Neural cell (in vitro differentiated cells): ENCODE measurements around the gene ECEL1.

Experiments used
- EP300 ChIP-seq: fragments of 450-650 bp; conservative IDR thresholded peaks from 2 replicates; pipeline ENCODE4 v1.6.1; 2014; ENCODE audit warnings: antibody characterized with exemption, mild to moderate bottlenecking, moderate library complexity; ENCODE audit not compliant: poor library complexity, severe bottlenecking
- EZH2 ChIP-seq: fragments of 200-600, 300-800 bp; shearing (Covaris generic), sonication (generic); IDR thresholded peaks from 2 replicates; pipeline ENCODE4 v1.6.1; 2014; ENCODE audit warnings: antibody characterized with exemption, low read length, borderline replicate concordance, mild to moderate bottlenecking; ENCODE audit not compliant: insufficient read depth, poor library complexity, severe bottlenecking
- MXI1 ChIP-seq: fragments of 450-650 bp; conservative IDR thresholded peaks from 2 replicates; pipeline ENCODE4 v1.6.1; 2014; ENCODE audit warnings: antibody characterized with exemption, mild to moderate bottlenecking; ENCODE audit not compliant: poor library complexity, severe bottlenecking
- POLR2AphosphoS5 ChIP-seq: IDR thresholded peaks from 2 replicates; pipeline ENCODE4 v1.6.1; 2012
- RAD21 ChIP-seq: fragments of 450-650 bp; conservative IDR thresholded peaks from 2 replicates; pipeline ENCODE4 v1.6.1; 2014; ENCODE audit warnings: antibody characterized with exemption, mild to moderate bottlenecking, moderate library complexity
- TAF1 ChIP-seq: IDR thresholded peaks from 2 replicates; pipeline ENCODE4 v1.6.1; 2012; ENCODE audit warnings: low read depth
- TF ChIP-seq, protein P1 (sequence below): fragments of 450-650 bp; IDR thresholded peaks from 2 replicates; pipeline ENCODE4 v1.5.1; 2014; ENCODE audit warnings: antibody characterized with exemption, mild to moderate bottlenecking, moderate library complexity; ENCODE audit not compliant: poor library complexity, severe bottlenecking

GRCh38 chr2:232447638-232448303 is 39.9 kb downstream of the ECEL1 start:
- TF ChIP-seq MXI1 (no peak), EZH2 (no peak), EP300 (no peak), POLR2AphosphoS5 (no peak), TAF1 (no peak), RAD21 (no peak)
- TF ChIP-seq, protein P1, sequence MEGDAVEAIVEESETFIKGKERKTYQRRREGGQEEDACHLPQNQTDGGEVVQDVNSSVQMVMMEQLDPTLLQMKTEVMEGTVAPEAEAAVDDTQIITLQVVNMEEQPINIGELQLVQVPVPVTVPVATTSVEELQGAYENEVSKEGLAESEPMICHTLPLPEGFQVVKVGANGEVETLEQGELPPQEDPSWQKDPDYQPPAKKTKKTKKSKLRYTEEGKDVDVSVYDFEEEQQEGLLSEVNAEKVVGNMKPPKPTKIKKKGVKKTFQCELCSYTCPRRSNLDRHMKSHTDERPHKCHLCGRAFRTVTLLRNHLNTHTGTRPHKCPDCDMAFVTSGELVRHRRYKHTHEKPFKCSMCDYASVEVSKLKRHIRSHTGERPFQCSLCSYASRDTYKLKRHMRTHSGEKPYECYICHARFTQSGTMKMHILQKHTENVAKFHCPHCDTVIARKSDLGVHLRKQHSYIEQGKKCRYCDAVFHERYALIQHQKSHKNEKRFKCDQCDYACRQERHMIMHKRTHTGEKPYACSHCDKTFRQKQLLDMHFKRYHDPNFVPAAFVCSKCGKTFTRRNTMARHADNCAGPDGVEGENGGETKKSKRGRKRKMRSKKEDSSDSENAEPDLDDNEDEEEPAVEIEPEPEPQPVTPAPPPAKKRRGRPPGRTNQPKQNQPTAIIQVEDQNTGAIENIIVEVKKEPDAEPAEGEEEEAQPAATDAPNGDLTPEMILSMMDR = no peak
